NOMO-1 treated with DMSO at 0.1 percent for 48 hours (cell line): ENCODE data around the gene SMARCA4.

Experiments used
- DNase-seq: peaks from one replicate; lab custom pipeline; 2025; ENCODE audit not compliant: unreplicated experiment; lab: John Stamatoyannopoulos, UW

The SMARCA4 gene

DNA sequence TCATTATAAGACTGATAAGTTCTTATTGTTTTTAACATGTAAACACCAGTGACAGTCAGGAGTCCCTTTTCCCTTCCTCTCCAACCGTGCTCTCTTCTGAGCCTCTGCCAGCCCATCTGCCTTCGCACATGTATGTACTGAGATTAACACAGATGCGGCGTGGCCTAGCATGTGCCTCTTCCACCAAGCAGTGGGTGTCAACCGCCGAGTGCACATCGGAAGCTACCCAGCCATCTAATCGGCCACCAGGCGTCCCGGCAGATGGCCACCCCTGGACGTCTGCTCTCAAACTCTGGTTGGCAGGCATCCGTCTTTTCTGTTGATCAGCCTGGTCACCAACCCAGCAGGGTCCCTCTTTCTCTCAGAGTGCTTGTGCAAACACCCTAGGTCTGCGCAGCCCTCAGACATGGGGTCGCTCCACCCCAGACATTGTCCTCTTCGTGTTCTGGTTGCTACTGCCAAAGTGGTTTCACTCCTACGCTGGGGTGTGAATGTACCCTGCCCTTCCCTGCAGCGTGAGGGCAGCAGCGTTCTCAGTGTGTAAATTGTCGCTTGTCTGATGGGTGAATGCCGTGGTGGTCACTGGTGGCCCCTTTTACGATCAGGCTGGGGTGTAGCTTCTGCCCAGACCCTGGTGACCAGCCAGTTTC lies 70.7 kb downstream of the SMARCA4 start:
- no peak for DNase-seq

DNA sequence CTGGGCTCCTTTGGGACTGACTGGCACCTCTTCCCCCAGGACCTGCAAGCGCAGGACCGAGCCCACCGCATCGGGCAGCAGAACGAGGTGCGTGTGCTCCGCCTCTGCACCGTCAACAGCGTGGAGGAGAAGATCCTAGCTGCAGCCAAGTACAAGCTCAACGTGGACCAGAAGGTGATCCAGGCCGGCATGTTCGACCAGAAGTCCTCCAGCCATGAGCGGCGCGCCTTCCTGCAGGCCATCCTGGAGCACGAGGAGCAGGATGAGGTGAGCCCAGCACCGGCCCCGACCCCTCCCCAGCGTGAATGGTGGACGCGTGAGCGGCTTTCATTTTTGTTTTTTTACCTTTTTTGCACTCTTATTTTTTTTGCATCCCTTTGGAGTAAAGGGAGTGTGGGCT lies 72.4 kb downstream of the SMARCA4 start:
- DNase-seq, result no peak

DNA sequence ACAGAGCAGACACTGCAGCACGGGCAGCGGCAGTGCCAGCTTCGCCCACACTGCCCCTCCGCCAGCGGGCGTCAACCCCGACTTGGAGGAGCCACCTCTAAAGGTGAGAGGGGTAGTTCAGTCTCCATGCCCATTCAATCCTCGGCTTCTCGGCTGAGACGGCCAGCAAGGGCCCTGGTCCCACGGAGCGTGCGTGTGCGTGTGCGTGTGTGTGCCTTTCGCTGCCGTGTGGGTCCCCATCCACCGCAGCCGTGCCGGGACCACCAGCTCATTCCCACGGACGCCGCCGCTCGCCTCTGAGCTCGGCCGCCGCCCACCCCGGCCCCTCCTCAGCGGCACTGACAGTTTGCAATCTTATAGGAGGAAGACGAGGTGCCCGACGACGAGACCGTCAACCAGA lies 72.9 kb downstream of the SMARCA4 start:
- no peak for DNase-seq

DNA sequence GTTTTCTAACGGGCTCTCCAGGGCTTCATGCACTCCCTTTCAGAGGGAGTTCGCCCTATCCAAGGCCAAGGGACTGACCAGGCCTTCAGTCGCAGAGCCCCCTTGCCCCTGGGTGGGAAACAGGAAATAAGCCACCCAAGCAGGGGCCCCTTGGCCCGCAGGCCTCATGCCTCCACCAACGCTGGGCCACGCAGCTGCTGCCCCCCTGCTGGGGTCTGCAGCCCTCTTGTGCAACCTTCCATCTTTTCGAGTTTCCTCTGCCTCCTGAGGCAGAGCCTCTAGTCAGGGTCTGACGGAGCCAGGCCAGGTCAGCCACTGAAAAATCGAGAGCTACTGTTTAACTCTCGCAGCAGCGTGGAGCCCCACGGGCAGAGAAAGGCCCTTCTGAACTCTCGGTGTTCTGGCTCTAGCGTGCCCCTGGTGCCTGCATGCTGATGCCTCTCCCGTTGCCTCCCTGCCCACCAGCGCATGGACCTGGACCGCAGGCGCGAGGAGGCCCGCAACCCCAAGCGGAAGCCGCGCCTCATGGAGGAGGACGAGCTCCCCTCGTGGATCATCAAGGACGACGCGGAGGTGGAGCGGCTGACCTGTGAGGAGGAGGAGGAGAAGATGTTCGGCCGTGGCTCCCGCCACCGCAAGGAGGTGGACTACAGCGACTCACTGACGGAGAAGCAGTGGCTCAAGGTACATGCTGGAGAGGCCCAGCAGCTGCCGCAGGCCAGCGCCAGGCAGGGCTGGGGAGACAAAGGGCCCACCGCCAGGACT lies 73.8 kb downstream of the SMARCA4 start:
- DNase-seq, result no peak

DNA sequence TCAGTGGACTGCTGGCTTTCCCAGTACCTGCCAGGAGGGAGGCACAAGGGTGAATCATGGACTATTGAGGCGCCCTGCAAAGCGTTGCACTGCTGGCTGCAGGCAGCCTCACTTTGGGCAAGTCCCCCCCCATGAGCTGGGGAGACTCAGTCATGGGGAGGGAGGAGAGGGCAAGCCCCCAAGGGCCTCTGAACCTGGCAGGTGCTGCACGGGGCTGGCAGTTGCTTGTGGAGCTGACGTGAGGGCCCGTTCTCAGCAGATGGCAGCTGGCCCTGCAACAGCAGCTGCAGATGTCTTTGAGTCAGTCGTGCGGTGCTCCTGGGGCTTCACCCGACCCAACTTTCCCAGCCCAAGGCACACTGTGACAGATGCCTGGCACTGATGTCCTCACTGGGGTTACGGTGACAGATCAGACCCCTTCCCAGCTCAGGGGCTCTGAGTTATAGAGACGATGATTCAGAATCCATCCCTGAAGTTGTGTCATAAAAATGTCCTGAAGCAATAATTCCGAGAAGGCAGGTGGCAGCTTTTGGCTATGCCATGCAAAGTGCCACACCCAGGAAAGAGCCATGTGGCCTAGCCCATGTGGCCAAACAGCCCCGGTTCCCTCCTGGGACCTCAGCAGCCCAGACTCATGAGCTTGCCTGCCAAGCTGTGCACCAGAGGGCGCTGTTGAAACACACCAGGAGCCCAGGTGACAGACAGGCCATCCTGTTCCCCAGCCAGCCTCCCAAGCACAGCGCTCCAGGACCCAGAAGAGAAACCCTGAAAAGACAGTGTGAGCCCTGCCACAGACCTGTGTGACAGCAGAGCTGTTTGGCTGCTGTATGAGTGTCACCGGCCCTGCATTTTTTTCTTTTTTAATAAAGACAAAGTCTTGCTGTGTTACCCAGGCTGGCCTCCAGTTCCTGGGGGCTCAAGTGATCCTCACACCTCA lies 74.9 kb downstream of the SMARCA4 start:
- peak; percentile 77 for DNase-seq

DNA sequence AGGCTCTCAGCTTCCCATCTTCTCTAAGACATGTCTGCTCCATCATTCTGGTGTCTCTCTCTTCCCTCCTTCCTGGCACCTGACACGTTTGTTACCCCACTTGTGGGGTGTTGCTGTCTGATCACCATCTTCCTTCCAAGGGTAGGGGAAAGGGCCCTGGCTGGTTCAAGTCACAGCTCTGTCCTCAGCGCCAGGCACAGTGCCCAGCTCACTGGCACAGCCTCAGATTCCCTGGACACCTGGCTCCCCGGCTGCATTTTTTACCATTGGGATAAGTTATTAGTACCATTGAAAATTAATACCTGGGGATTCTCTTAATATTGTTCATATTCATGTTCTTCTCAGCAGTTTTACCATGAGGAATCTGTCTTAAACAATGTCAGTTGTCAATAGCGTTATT lies 77.7 kb downstream of the SMARCA4 start:
- no peak for DNase-seq

DNA sequence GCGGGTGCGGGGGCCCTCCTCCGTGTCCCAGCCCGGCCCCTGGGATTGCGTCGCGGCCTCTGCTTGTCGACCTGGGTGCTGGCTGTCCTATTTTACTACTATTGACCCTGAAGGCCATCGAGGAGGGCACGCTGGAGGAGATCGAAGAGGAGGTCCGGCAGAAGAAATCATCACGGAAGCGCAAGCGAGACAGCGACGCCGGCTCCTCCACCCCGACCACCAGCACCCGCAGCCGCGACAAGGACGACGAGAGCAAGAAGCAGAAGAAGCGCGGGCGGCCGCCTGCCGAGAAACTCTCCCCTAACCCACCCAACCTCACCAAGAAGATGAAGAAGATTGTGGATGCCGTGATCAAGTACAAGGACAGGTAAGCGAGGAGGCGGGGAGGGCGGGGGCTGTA lies 80.4 kb downstream of the SMARCA4 start:
- no peak for DNase-seq

DNA sequence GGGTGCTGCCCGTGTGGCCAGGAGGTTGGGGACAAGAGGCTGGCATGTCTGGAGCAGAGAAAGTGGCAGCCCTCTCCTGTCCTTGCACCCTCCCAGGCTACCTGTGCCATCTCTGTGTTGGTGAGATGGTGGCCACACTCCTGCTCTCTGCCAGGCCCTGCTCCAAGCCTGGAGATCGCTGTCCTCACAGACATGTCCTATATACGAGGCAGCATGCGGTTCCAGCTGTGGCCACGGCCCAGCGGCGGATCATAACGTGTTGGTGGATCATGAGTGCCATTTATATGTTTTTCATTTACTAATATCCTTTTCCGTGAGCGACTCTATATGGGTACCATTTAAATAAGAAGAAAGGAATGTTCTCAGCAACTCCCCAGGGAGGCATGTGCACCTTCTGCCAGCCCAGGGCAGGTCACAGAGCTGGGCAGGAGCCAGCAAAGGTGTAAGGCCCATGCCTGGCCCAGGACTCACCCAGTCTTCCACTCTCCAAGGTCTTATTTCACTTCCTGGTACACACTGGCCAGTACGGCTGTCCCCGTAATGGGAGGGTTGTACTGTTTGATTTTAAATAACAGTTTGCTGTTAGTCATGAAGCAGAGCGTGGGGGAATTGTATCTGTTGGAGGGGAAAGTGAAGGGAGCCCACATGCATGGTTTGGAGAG lies 81.3 kb downstream of the SMARCA4 start:
- DNase-seq, result no peak

DNA sequence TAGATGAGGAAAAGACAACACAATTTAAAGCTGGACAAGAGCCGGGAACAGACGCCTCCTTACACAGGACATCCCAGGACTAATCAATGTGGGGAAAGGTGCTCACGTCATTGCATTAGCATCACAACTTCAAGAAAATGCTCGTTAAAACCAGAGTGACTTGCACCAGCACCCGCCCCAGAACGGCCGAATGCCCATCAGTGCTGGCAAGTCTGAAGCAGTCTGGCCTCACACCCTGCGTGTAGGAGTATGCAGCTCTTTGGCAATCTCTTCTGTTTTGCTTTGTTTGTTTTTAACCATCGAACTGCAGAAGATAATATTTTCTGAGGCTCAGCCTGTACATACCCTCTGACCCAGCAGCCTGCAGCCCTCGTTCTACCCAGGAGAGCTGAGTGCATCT lies 83.6 kb downstream of the SMARCA4 start:
- no peak for DNase-seq

DNA sequence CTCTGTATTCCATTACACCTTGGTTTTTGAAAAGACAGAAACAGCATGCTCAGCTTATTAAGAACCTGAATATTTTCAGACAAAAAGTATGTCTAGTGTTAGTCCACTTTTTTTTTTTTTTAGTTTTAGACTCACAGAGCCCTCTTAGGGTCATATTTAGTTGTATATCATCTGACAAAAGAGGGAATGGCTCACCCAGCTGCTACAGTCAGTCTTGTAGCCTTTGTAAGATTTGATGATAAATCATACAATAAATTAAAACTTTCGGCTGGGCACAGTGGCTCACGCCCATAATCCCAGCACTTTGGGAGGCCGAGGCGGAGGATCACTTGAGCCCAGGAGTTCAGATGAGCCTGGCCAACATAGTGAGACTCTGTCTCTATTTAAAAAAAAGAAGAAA lies 84.7 kb downstream of the SMARCA4 start:
- DNase-seq, result no peak

DNA sequence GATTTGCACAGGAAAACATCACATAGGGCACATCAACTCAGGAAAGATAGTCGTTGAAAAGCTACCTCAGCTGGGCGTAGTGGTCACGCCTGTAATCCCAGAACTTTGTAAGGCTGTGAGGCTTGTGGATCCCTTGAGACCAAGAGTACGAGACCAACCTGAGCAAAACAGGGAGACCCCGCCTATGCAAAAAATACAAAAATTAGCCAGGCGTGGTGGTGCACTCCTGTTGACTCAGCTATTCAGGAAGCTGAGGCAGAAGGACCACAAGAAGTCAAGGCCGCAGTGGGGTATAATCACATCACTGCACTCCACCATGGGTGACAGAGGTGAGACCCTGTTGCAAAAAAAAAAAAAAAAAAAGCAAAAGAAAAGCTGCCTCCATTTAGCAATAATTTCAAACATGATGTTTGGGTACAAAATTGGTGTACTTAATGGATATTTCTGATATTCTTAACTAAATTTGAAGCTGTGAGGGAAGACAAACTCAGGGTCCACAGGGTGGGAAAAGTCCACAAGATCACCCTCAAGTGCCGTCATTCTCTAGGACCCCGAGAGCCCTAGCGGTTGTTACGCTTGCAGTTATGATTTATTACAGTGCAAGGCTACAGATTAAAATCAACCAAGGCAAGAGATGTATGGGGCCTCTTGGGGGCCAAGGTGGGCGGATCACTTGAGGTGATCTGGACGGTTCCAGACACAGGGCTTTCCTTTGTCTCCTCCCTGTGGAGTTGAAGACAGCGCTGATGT lies 86.0 kb downstream of the SMARCA4 start:
- DNase-seq, result no peak

DNA sequence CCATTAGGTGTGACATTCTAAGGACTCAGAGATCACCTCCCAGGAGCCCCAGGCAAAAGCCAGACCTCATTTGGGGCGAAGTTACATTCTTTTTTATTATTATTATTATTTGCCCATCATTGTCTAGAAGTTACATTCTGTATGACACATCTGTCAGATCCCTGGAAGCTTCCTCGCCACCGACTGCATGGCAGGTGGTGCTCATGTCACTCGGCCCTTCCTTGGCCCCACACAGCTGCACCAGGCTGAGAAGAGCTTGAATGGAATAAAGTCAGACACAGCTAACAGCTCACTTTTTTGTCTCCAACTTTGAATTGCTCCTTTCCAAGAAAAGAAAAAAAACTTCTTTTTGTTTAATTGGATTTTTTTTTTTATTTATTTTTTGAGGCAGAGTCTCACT lies 87.0 kb downstream of the SMARCA4 start:
- DNase-seq, result no peak

DNA sequence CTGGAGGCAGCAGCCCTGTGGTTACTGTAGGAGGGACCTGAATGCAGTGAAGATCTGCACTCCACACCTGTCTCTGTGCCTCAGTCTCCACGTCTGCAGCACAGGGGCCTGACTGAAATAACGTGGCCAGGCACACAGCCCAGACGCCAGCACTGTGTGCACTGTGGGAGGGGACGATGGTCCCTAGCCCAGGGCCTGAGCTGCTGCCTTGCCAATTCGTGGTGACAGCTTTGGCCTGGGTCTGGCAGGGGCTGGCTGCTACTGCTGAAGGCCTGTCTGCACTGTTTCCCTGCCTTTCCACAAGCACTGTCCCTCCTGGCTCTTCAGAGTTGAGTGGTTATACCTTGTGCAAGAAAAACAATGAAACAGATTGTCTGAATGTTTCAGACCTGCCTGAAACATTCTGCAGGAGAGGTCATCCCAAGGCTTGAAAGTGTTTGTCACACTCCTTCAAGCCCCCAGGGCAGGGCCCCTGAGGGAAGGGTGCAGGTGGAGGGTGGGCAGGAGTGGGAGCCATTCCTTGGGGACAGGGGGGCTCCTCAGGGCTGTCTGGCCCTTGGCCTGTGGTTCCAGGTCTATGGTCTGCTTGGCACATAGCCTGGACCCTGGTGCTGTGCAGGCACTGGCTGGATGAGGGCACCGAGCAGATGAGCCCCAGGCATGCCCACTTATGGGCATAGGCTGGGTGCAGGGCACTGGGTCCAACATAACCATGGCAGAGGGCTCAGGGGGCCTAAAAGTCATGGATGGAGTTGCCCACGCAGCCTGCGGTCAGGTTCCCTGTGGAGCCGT lies 89.7 kb downstream of the SMARCA4 start:
- DNase-seq, result no peak

DNA sequence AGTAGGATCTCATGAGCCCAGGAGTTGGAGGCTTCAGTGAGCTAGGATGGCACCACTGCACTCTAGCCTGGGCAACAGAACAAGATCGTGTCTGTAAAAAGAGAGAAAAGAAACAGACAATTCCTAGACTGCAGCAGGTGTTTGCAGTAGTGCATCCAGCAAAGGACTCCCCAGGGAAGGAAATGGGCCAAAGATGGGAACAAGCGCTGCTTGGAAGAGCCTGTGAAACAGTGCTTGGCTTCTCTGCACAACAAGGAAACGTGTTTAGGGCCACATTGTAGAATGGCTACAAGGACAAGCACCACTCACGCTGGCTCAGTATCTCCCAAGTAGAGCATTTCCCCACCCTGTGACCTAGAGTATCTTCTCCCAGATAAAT lies 93.0 kb downstream of the SMARCA4 start:
- no peak for DNase-seq

DNA sequence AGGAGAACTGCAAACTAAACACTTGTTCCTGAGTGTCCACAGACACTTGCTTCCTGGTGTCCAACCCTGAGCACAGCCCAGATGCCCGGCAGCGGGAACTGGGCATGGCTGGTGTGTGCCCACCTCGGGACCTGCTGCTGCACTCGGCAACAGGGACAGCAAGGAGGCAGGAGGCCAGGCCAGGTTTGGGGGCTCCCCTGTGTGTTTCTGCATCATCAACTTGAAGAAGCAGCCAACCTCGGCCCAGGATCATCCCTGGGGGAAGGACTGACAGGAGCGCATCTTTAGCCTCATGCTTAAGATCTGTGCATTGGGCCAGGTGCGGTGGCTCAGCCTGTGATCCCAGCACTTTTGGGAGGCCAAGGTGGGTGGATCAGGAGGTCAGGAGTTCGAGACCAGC lies 93.4 kb downstream of the SMARCA4 start:
- DNase-seq, result no peak

DNA sequence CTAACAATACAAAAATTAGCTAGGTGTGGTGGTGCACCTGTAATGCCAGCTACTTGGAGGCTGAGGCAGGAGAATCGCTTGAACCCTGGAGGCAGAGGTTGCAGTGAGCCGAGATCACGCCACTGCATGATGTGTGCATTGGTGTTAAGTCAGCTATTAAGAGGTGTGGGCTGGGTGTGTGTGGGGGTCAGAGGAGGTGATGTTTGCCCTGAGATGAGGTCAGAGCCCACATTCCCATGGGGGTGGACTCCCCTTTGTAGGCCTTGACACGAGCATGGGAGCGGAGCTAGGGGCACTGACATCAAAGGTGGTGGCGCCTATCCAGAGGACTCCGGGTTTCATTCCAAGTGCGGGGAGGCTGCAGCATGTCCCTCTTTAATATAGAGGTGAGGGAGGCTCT lies 93.8 kb downstream of the SMARCA4 start:
- DNase-seq, result no peak

DNA sequence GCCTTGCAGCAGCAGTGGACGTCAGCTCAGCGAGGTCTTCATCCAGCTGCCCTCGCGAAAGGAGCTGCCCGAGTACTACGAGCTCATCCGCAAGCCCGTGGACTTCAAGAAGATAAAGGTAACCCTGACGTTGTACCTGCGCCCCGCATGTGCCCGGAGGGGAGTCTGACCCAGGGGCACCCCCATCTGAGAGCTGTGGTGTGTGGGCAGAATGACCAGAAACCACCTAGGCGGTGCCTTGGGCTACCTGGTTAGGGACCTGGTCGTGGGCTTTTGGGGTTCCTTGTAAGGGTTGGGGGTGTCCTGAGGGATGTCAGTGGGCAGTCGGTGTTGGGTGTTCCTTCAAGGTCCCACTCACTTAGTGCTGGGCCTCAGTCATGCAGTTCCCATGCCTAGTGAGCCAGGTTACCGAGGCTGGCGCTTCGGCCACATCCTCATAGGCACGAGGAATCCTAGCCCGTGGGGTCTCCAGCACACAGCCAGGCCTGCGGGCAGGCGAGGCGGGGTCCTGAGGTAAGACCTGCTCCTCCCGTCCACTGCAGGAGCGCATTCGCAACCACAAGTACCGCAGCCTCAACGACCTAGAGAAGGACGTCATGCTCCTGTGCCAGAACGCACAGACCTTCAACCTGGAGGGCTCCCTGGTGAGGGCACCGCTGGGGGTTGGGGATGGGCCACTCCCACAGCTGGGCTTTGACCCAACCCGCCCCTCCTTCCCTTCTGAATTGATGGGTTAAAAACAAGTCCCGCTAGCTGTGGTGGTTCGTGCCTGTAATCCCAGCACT lies 97.6 kb downstream of the SMARCA4 start:
- DNase-seq, result no peak

DNA sequence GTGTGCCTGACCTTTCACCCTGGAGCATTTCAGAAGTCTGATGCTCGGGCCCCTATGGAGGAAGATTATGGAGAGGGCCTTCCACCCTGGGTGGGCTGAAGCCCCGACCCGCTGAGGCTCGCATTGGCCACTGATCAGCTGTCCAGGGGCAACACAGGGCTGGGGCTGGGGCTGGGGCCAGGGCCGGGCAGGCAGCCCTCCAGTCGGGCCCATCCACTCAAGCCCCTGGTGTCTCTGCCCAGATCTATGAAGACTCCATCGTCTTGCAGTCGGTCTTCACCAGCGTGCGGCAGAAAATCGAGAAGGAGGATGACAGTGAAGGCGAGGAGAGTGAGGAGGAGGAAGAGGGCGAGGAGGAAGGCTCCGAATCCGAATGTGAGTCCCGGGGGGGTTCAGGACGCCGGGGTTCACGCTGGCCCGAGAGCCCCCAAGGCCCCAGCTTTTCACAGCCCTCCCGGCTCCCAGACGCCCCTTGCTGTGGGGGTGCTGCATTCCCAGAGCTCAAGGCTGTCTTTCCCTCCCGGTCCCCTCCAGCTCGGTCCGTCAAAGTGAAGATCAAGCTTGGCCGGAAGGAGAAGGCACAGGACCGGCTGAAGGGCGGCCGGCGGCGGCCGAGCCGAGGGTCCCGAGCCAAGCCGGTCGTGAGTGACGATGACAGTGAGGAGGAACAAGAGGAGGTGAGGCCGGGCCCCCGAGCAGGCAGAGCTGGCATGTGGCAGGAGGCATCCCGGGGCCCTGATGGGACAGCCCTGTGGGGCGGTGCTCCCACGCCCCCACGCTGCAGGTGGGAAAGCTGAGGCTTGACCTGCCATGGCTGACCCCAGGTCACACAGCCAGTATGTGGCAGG lies 98.9 kb downstream of the SMARCA4 start:
- DNase-seq, result no peak
